ENCODE results near the gene LEMD3. TPM values are rescaled to one million over a fixed set of nuclear protein-coding genes. Genes with fewer than 3 reads are reported as not detected.
A peak's percentile ranks its signal among the peaks of the same experiment; 100 is the strongest.

The LEMD3 gene
- total RNA-seq, 1 experiment from 2014 or later, result 28.4 TPM

- intact Hi-C loops (cut with micrococcal nuclease; ENCODE audit: unreplicated experiment), result no loop called here
- Histone ChIP-seq H3K4me3 (ENCODE audit: low read depth, low read length, poor library complexity, severe bottlenecking) (peak overlapping the region; percentile 98), H3K27me3 (replicated peaks; ENCODE audit: insufficient read depth, low read depth, low read length, poor library complexity) (no peaks in the 10 kb centered on the region), H3K4me1 (ENCODE audit: insufficient read depth, low read length, poor library complexity, severe bottlenecking) (peaks cover 31% of the 10 kb centered on the region), H3K9me3 (ENCODE audit: low read depth, low read length, poor library complexity, severe bottlenecking) (no peaks in the 10 kb centered on the region), H3K27ac (ENCODE audit: low read depth, low read length, poor library complexity, severe bottlenecking) (peak overlapping the region; percentile 97), H3K36me3 (ENCODE audit: insufficient read depth, low read length, poor library complexity, severe bottlenecking) (no peaks in the 10 kb centered on the region)
- no peak for TF ChIP-seq EZH2 (IDR thresholded peaks at IDR 0.05; ENCODE audit: borderline replicate concordance, low read depth, low read length, poor library complexity, severe bottlenecking)
- TF ChIP-seq, protein P1, sequence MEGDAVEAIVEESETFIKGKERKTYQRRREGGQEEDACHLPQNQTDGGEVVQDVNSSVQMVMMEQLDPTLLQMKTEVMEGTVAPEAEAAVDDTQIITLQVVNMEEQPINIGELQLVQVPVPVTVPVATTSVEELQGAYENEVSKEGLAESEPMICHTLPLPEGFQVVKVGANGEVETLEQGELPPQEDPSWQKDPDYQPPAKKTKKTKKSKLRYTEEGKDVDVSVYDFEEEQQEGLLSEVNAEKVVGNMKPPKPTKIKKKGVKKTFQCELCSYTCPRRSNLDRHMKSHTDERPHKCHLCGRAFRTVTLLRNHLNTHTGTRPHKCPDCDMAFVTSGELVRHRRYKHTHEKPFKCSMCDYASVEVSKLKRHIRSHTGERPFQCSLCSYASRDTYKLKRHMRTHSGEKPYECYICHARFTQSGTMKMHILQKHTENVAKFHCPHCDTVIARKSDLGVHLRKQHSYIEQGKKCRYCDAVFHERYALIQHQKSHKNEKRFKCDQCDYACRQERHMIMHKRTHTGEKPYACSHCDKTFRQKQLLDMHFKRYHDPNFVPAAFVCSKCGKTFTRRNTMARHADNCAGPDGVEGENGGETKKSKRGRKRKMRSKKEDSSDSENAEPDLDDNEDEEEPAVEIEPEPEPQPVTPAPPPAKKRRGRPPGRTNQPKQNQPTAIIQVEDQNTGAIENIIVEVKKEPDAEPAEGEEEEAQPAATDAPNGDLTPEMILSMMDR (conservative IDR thresholded peaks at IDR 0.05; ENCODE audit: low read depth, low read length), result no peak
- TSS peak; percentile 86 for BruUV-seq (replicated peaks)
- CTCF ChIA-PET, result no interaction called here
- POLR2A ChIA-PET (ENCODE audit: low non-redundant PET), result no interaction called here
- DNase-seq (ENCODE audit: low spot score), result no peak
Observed at GRCh38 chr12:65168681-65169319, 583 bp upstream of the LEMD3 start.

DNA sequence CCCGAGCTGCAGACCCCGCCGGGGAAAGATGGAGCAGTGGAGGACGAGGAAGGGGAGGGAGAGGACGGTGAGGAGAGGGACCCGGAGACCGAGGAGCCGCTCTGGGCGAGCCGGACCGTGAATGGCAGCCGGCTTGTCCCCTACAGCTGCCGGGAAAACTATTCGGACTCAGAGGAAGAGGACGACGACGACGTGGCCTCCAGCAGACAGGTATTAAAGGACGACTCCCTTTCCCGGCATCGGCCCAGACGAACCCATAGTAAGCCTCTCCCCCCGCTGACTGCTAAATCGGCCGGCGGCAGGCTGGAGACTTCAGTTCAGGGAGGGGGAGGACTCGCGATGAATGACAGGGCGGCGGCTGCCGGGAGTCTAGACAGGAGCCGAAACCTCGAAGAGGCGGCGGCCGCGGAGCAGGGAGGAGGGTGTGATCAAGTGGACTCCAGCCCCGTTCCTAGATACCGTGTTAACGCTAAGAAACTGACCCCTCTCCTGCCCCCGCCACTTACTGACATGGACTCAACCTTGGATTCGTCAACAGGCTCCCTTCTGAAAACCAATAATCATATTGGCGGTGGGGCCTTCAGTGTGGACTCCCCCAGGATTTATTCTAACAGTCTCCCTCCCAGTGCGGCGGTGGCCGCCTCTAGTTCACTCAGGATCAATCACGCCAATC lies 962 bp downstream of the LEMD3 start:
- no peaks in the 10 kb centered on the region for H3K27me3 ChIP-seq (replicated peaks; ENCODE audit: insufficient read depth, low read depth, low read length, poor library complexity)
- intact Hi-C loops (cut with micrococcal nuclease; ENCODE audit: unreplicated experiment), result no loop called here
- no peaks in the 10 kb centered on the region for H3K36me3 ChIP-seq (ENCODE audit: insufficient read depth, low read length, poor library complexity, severe bottlenecking)
- H3K27ac ChIP-seq (ENCODE audit: low read depth, low read length, poor library complexity, severe bottlenecking), result peak overlapping the region; percentile 97
- POLR2A ChIA-PET (ENCODE audit: low non-redundant PET), result interaction anchor here (1.0 kb wide), 1 partner anchor 10 kb away, joined by 5 read pairs; no protein-coding TSS in a partner anchor
- H3K4me1 ChIP-seq (ENCODE audit: insufficient read depth, low read length, poor library complexity, severe bottlenecking), result peaks cover 35% of the 10 kb centered on the region
- H3K4me3 ChIP-seq (ENCODE audit: low read depth, low read length, poor library complexity, severe bottlenecking), result peak overlapping the region; percentile 98
- H3K9me3 ChIP-seq (ENCODE audit: low read depth, low read length, poor library complexity, severe bottlenecking), result no peaks in the 10 kb centered on the region
- BruUV-seq (replicated peaks), result no TSS peak
- CTCF ChIA-PET, result interaction anchor here (1.0 kb wide), 1 partner anchor 62 kb away, joined by 3 read pairs; no protein-coding TSS in a partner anchor
- DNase-seq (ENCODE audit: low spot score), result peak; percentile 70
- TF ChIP-seq, protein P1 (conservative IDR thresholded peaks at IDR 0.05; ENCODE audit: low read depth, low read length), result no peak
- no peak for TF ChIP-seq EZH2 (IDR thresholded peaks at IDR 0.05; ENCODE audit: borderline replicate concordance, low read depth, low read length, poor library complexity, severe bottlenecking)

DNA sequence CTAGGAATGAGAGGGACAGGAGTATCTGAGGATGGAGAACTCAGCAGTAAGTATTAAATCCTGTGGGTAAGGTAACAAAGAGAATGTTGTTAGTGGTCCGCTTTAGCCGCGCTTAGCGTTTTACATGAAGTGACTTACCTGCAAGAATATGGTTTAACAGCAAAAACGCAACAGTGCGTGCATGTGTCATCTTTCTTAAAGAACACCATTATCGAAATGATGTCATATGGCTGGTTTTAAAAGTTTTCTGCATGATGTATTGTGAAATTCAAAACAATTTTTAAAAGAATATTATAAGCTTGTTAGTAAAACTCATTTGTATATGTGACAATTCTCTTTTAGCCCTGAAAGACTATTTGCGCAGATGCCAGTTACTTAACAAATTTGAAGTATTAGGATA lies 1.7 kb downstream of the LEMD3 start:
- POLR2A ChIA-PET (ENCODE audit: low non-redundant PET), result interaction anchor here (1.0 kb wide), 1 partner anchor 10 kb away, joined by 5 read pairs; no protein-coding TSS in a partner anchor
- no peak overlapping the region for H3K27ac ChIP-seq (ENCODE audit: low read depth, low read length, poor library complexity, severe bottlenecking)
- BruUV-seq (replicated peaks), result TSS peak; percentile 32
- no peaks in the 10 kb centered on the region for H3K36me3 ChIP-seq (ENCODE audit: insufficient read depth, low read length, poor library complexity, severe bottlenecking)
- no peak for DNase-seq (ENCODE audit: low spot score)
- CTCF ChIA-PET, result interaction anchor here (1.0 kb wide), 1 partner anchor 61 kb away, joined by 3 read pairs; no protein-coding TSS in a partner anchor
- H3K4me1 ChIP-seq (ENCODE audit: insufficient read depth, low read length, poor library complexity, severe bottlenecking), result peaks cover 35% of the 10 kb centered on the region
- intact Hi-C loops (cut with micrococcal nuclease; ENCODE audit: unreplicated experiment), result no loop called here
- no peaks in the 10 kb centered on the region for H3K27me3 ChIP-seq (replicated peaks; ENCODE audit: insufficient read depth, low read depth, low read length, poor library complexity)
- H3K4me3 ChIP-seq (ENCODE audit: low read depth, low read length, poor library complexity, severe bottlenecking), result peak overlapping the region; percentile 98
- TF ChIP-seq, protein P1 (conservative IDR thresholded peaks at IDR 0.05; ENCODE audit: low read depth, low read length), result no peak
- no peak for TF ChIP-seq EZH2 (IDR thresholded peaks at IDR 0.05; ENCODE audit: borderline replicate concordance, low read depth, low read length, poor library complexity, severe bottlenecking)
- no peaks in the 10 kb centered on the region for H3K9me3 ChIP-seq (ENCODE audit: low read depth, low read length, poor library complexity, severe bottlenecking)

All from A673 (cell line).